ENCODE data around the gene NELL1.

NELL1 gene

GRCh38 chr11:21037850-21038249 lies 368.5 kb downstream of the NELL1 start:
- no peaks in the 10 kb centered on the region for H3K27me3 ChIP-seq (ENCODE audit: control insufficient read depth, insufficient read depth, low read length)
- H3K4me1 ChIP-seq (ENCODE audit: control insufficient read depth, insufficient read depth, low read length) = no peaks in the 10 kb centered on the region
- H3K4me3 ChIP-seq (ENCODE audit: low read length) = no peak overlapping the region
- no peak overlapping the region for H3K9ac ChIP-seq (ENCODE audit: low read length)
- H3K36me3 ChIP-seq (ENCODE audit: control insufficient read depth, insufficient read depth, low read length) = no peaks in the 10 kb centered on the region
- H3K9me3 ChIP-seq (ENCODE audit: control insufficient read depth, low read length) = no peaks in the 10 kb centered on the region

- H3K4me3 ChIP-seq (ENCODE audit: low read length) = no peak overlapping the region
- H3K4me1 ChIP-seq (ENCODE audit: control insufficient read depth, insufficient read depth, low read length) = no peaks in the 10 kb centered on the region
- H3K36me3 ChIP-seq (ENCODE audit: control insufficient read depth, insufficient read depth, low read length) = no peaks in the 10 kb centered on the region
- no peak overlapping the region for H3K9ac ChIP-seq (ENCODE audit: low read length)
- no peaks in the 10 kb centered on the region for H3K27me3 ChIP-seq (ENCODE audit: control insufficient read depth, insufficient read depth, low read length)
- no peaks in the 10 kb centered on the region for H3K9me3 ChIP-seq (ENCODE audit: control insufficient read depth, low read length)
Measured at GRCh38 chr11:21038801-21039200, 369.4 kb downstream of the NELL1 start.

GRCh38 chr11:21040630-21041029 lies 371.2 kb downstream of the NELL1 start:
- Histone ChIP-seq H3K9me3 (ENCODE audit: control insufficient read depth, low read length) (no peaks in the 10 kb centered on the region), H3K27me3 (ENCODE audit: control insufficient read depth, insufficient read depth, low read length) (no peaks in the 10 kb centered on the region), H3K4me3 (ENCODE audit: low read length) (no peak overlapping the region), H3K36me3 (ENCODE audit: control insufficient read depth, insufficient read depth, low read length) (no peaks in the 10 kb centered on the region), H3K4me1 (ENCODE audit: control insufficient read depth, insufficient read depth, low read length) (no peaks in the 10 kb centered on the region), H3K9ac (ENCODE audit: low read length) (no peak overlapping the region)

GRCh38 chr11:21048626-21049025 lies 379.2 kb downstream of the NELL1 start:
- Histone ChIP-seq H3K9me3 (ENCODE audit: control insufficient read depth, low read length) (no peaks in the 10 kb centered on the region), H3K36me3 (ENCODE audit: control insufficient read depth, insufficient read depth, low read length) (no peaks in the 10 kb centered on the region), H3K4me3 (ENCODE audit: low read length) (no peak overlapping the region), H3K27me3 (ENCODE audit: control insufficient read depth, insufficient read depth, low read length) (no peaks in the 10 kb centered on the region), H3K9ac (ENCODE audit: low read length) (no peak overlapping the region), H3K4me1 (ENCODE audit: control insufficient read depth, insufficient read depth, low read length) (no peaks in the 10 kb centered on the region)

GRCh38 chr11:21053466-21053865 lies 384.1 kb downstream of the NELL1 start:
- Histone ChIP-seq H3K9ac (ENCODE audit: low read length) (no peak overlapping the region), H3K27me3 (ENCODE audit: control insufficient read depth, insufficient read depth, low read length) (no peaks in the 10 kb centered on the region), H3K4me1 (ENCODE audit: control insufficient read depth, insufficient read depth, low read length) (no peaks in the 10 kb centered on the region), H3K9me3 (ENCODE audit: control insufficient read depth, low read length) (no peaks in the 10 kb centered on the region), H3K36me3 (ENCODE audit: control insufficient read depth, insufficient read depth, low read length) (no peaks in the 10 kb centered on the region), H3K4me3 (ENCODE audit: low read length) (no peak overlapping the region)

GRCh38 chr11:21056644-21057043 lies 387.3 kb downstream of the NELL1 start:
- Histone ChIP-seq H3K27me3 (ENCODE audit: control insufficient read depth, insufficient read depth, low read length) (no peaks in the 10 kb centered on the region), H3K9ac (ENCODE audit: low read length) (no peak overlapping the region), H3K36me3 (ENCODE audit: control insufficient read depth, insufficient read depth, low read length) (no peaks in the 10 kb centered on the region), H3K4me3 (ENCODE audit: low read length) (no peak overlapping the region), H3K9me3 (ENCODE audit: control insufficient read depth, low read length) (no peaks in the 10 kb centered on the region), H3K4me1 (ENCODE audit: control insufficient read depth, insufficient read depth, low read length) (no peaks in the 10 kb centered on the region)

- H3K9ac ChIP-seq (ENCODE audit: low read length) = no peak overlapping the region
- no peaks in the 10 kb centered on the region for H3K4me1 ChIP-seq (ENCODE audit: control insufficient read depth, insufficient read depth, low read length)
- H3K9me3 ChIP-seq (ENCODE audit: control insufficient read depth, low read length) = no peaks in the 10 kb centered on the region
- H3K4me3 ChIP-seq (ENCODE audit: low read length) = no peak overlapping the region
- no peaks in the 10 kb centered on the region for H3K27me3 ChIP-seq (ENCODE audit: control insufficient read depth, insufficient read depth, low read length)
- no peaks in the 10 kb centered on the region for H3K36me3 ChIP-seq (ENCODE audit: control insufficient read depth, insufficient read depth, low read length)
Measured at GRCh38 chr11:21059879-21060278, 390.5 kb downstream of the NELL1 start.

GRCh38 chr11:21066030-21066429 lies 396.6 kb downstream of the NELL1 start:
- Histone ChIP-seq H3K9me3 (ENCODE audit: control insufficient read depth, low read length) (no peaks in the 10 kb centered on the region), H3K36me3 (ENCODE audit: control insufficient read depth, insufficient read depth, low read length) (no peaks in the 10 kb centered on the region), H3K4me1 (ENCODE audit: control insufficient read depth, insufficient read depth, low read length) (no peaks in the 10 kb centered on the region), H3K27me3 (ENCODE audit: control insufficient read depth, insufficient read depth, low read length) (no peaks in the 10 kb centered on the region), H3K4me3 (ENCODE audit: low read length) (no peak overlapping the region), H3K9ac (ENCODE audit: low read length) (no peak overlapping the region)

GRCh38 chr11:21068886-21069285 lies 399.5 kb downstream of the NELL1 start:
- H3K36me3 ChIP-seq (ENCODE audit: control insufficient read depth, insufficient read depth, low read length) = no peaks in the 10 kb centered on the region
- no peaks in the 10 kb centered on the region for H3K4me1 ChIP-seq (ENCODE audit: control insufficient read depth, insufficient read depth, low read length)
- no peaks in the 10 kb centered on the region for H3K27me3 ChIP-seq (ENCODE audit: control insufficient read depth, insufficient read depth, low read length)
- no peak overlapping the region for H3K4me3 ChIP-seq (ENCODE audit: low read length)
- no peaks in the 10 kb centered on the region for H3K9me3 ChIP-seq (ENCODE audit: control insufficient read depth, low read length)
- H3K9ac ChIP-seq (ENCODE audit: low read length) = no peak overlapping the region

GRCh38 chr11:21069909-21070308 lies 400.5 kb downstream of the NELL1 start:
- no peaks in the 10 kb centered on the region for H3K9me3 ChIP-seq (ENCODE audit: control insufficient read depth, low read length)
- no peaks in the 10 kb centered on the region for H3K36me3 ChIP-seq (ENCODE audit: control insufficient read depth, insufficient read depth, low read length)
- H3K4me1 ChIP-seq (ENCODE audit: control insufficient read depth, insufficient read depth, low read length) = no peaks in the 10 kb centered on the region
- H3K4me3 ChIP-seq (ENCODE audit: low read length) = no peak overlapping the region
- H3K9ac ChIP-seq (ENCODE audit: low read length) = no peak overlapping the region
- no peaks in the 10 kb centered on the region for H3K27me3 ChIP-seq (ENCODE audit: control insufficient read depth, insufficient read depth, low read length)

GRCh38 chr11:21072558-21072957 lies 403.2 kb downstream of the NELL1 start:
- no peaks in the 10 kb centered on the region for H3K36me3 ChIP-seq (ENCODE audit: control insufficient read depth, insufficient read depth, low read length)

GRCh38 chr11:21082853-21083252 lies 413.5 kb downstream of the NELL1 start:
- no peaks in the 10 kb centered on the region for H3K36me3 ChIP-seq (ENCODE audit: control insufficient read depth, insufficient read depth, low read length)
- H3K27me3 ChIP-seq (ENCODE audit: control insufficient read depth, insufficient read depth, low read length) = no peaks in the 10 kb centered on the region
- no peak overlapping the region for H3K9ac ChIP-seq (ENCODE audit: low read length)
- no peaks in the 10 kb centered on the region for H3K4me1 ChIP-seq (ENCODE audit: control insufficient read depth, insufficient read depth, low read length)
- H3K9me3 ChIP-seq (ENCODE audit: control insufficient read depth, low read length) = no peaks in the 10 kb centered on the region
- no peak overlapping the region for H3K4me3 ChIP-seq (ENCODE audit: low read length)

More at GRCh38 chr11:21072558-21072957, 403.2 kb downstream of the NELL1 start:
- Histone ChIP-seq H3K4me1 (ENCODE audit: control insufficient read depth, insufficient read depth, low read length) (no peaks in the 10 kb centered on the region), H3K9me3 (ENCODE audit: control insufficient read depth, low read length) (no peaks in the 10 kb centered on the region), H3K9ac (ENCODE audit: low read length) (no peak overlapping the region), H3K4me3 (ENCODE audit: low read length) (no peak overlapping the region), H3K27me3 (ENCODE audit: control insufficient read depth, insufficient read depth, low read length) (no peaks in the 10 kb centered on the region)

GRCh38 chr11:21088930-21089329 lies 419.5 kb downstream of the NELL1 start:
- Histone ChIP-seq H3K4me3 (ENCODE audit: low read length) (no peak overlapping the region), H3K9me3 (ENCODE audit: control insufficient read depth, low read length) (no peaks in the 10 kb centered on the region), H3K4me1 (ENCODE audit: control insufficient read depth, insufficient read depth, low read length) (no peaks in the 10 kb centered on the region), H3K9ac (ENCODE audit: low read length) (no peak overlapping the region), H3K27me3 (ENCODE audit: control insufficient read depth, insufficient read depth, low read length) (no peaks in the 10 kb centered on the region), H3K36me3 (ENCODE audit: control insufficient read depth, insufficient read depth, low read length) (no peaks in the 10 kb centered on the region)
